Measurements from ENCODE around the gene CABYR.

The CABYR gene

GRCh38 chr18:24138789-24139616 is at the start of gene CABYR:
Gene CABYR (plus strand): TSS chr18:24139062. CDS start chr18:24143115, 4,053 bp downstream.
- POLR2A ChIA-PET: interaction anchor here (0.6 to 1.1 kb wide), 17 partner anchors 10 to 1205 kb away, joined by 3 to 9 read pairs (median 4); no protein-coding TSS in a partner anchor
- CTCF ChIA-PET: interaction anchor here (0.9 to 2.5 kb wide), 6 partner anchors 14 to 350 kb away, joined by 3 to 10 read pairs (median 4); no protein-coding TSS in a partner anchor
- TF ChIP-seq CTCF (IDR thresholded peaks at IDR 0.05; ENCODE audit: control extremely low read depth, extremely low read depth, low read depth, missing control alignments): no peak
- peak; percentile 77 for DNase-seq (ENCODE audit: extremely low spot score)

GRCh38 chr18:24089076-24089475 is 49.8 kb upstream of the CABYR start:
- no peak for TF ChIP-seq CTCF (IDR thresholded peaks at IDR 0.05; ENCODE audit: control extremely low read depth, extremely low read depth, low read depth, missing control alignments)
- POLR2A ChIA-PET: no interaction called here
- CTCF ChIA-PET: interaction anchor here (1.0 to 2.5 kb wide), 2 partner anchors 11 to 19 kb away, joined by 4 to 7 read pairs; no protein-coding TSS in a partner anchor
- DNase-seq (ENCODE audit: extremely low spot score): no peak

- POLR2A ChIA-PET: interaction anchor here (0.5 kb wide), 1 partner anchor 68 kb away, joined by 3 read pairs; no protein-coding TSS in a partner anchor
- CTCF ChIA-PET: interaction anchor here (0.8 to 2.5 kb wide), 5 partner anchors 9 to 187 kb away, joined by 3 to 7 read pairs (median 3); no protein-coding TSS in a partner anchor
- no peak for DNase-seq (ENCODE audit: extremely low spot score)
- no peak for TF ChIP-seq CTCF (IDR thresholded peaks at IDR 0.05; ENCODE audit: control extremely low read depth, extremely low read depth, low read depth, missing control alignments)
Observed at GRCh38 chr18:24089515-24090337, 49.1 kb upstream of the CABYR start.

- DNase-seq (ENCODE audit: extremely low spot score): no peak
- CTCF ChIA-PET: interaction anchor here (0.8 to 2.5 kb wide), 3 partner anchors 10 to 188 kb away, joined by 3 to 7 read pairs (median 3); no protein-coding TSS in a partner anchor
- POLR2A ChIA-PET: no interaction called here
- TF ChIP-seq CTCF (IDR thresholded peaks at IDR 0.05; ENCODE audit: control extremely low read depth, extremely low read depth, low read depth, missing control alignments): no peak
Observed at GRCh38 chr18:24090876-24091275, 48.0 kb upstream of the CABYR start.

- ChIA-PET CTCF (interaction anchor here (0.8 to 2.7 kb wide), 4 partner anchors 10 to 25 kb away, joined by 3 to 11 read pairs (median 3); no protein-coding TSS in a partner anchor), POLR2A (no interaction called here)
- DNase-seq (ENCODE audit: extremely low spot score): no peak
- no peak for TF ChIP-seq CTCF (IDR thresholded peaks at IDR 0.05; ENCODE audit: control extremely low read depth, extremely low read depth, low read depth, missing control alignments)
Observed at GRCh38 chr18:24094561-24094960, 44.3 kb upstream of the CABYR start.

- TF ChIP-seq CTCF (IDR thresholded peaks at IDR 0.05; ENCODE audit: control extremely low read depth, extremely low read depth, low read depth, missing control alignments): no peak
- ChIA-PET CTCF (interaction anchor here (2.7 kb wide), 1 partner anchor 9 kb away, joined by 11 read pairs; no protein-coding TSS in a partner anchor), POLR2A (interaction anchor here (0.7 kb wide), 1 partner anchor 338 kb away, joined by 3 read pairs; no protein-coding TSS in a partner anchor)
- DNase-seq (ENCODE audit: extremely low spot score): no peak
Observed at GRCh38 chr18:24095976-24096375, 42.9 kb upstream of the CABYR start.

All from GM10248 (cell line).